MM.1S (cell line): ENCODE data around the gene NBAS.

ENCODE experiments used
- DNase-seq: peaks from one replicate; pipeline ENCODE4 v3.0.0-alpha.2; 2015
- H2AFZ ChIP-seq: fragments of 300-600 bp; sonication (generic); 2 replicates; pipeline ENCODE4 v1.6.0; 2016; ENCODE audit warnings: antibody characterized with exemption, low read length
- H3F3A ChIP-seq: fragments of 300-600 bp; sonication (generic); 2 replicates; pipeline ENCODE4 v1.6.1; 2016; ENCODE audit warnings: mild to moderate bottlenecking, antibody characterized with exemption, low read length, moderate library complexity, mixed read lengths; ENCODE audit not compliant: insufficient read depth
- H3K27ac ChIP-seq: fragments of 300-600 bp; sonication (generic); 2 replicates; pipeline ENCODE4 v1.5.1; 2016; ENCODE audit warnings: mild to moderate bottlenecking, low read length
- H3K27me3 ChIP-seq: fragments of 300-600 bp; sonication (generic); replicated peaks from 2 replicates; pipeline ENCODE4 v1.6.0; 2016; ENCODE audit warnings: low read length; ENCODE audit not compliant: insufficient read depth
- H3K36me3 ChIP-seq: fragments of 300-600 bp; sonication (generic); replicated peaks from 2 replicates; pipeline ENCODE4 v1.6.1; 2016; ENCODE audit warnings: mild to moderate bottlenecking, low read length, mixed read lengths; ENCODE audit not compliant: insufficient read depth
- H3K4me1 ChIP-seq: fragments of 300-600 bp; sonication (generic); 2 replicates; pipeline ENCODE4 v1.6.1; 2016; ENCODE audit warnings: low read length, mixed read lengths
- H3K4me2 ChIP-seq: fragments of 300-600 bp; sonication (generic); 2 replicates; pipeline ENCODE4 v1.6.0; 2016; ENCODE audit warnings: low read depth, low read length
- H3K4me3 ChIP-seq: fragments of 300-600 bp; sonication (generic); 2 replicates; pipeline ENCODE4 v1.5.1; 2016; ENCODE audit warnings: low read length, mixed read lengths
- H3K79me2 ChIP-seq: fragments of 300-600 bp; sonication (generic); 2 replicates; pipeline ENCODE4 v1.6.1; 2016; ENCODE audit warnings: mixed run types, low read length, mixed read lengths
- H3K9ac ChIP-seq: fragments of 300-600 bp; sonication (generic); 2 replicates; pipeline ENCODE4 v1.6.1; 2016; ENCODE audit warnings: low read length, mixed read lengths
- H3K9me2 ChIP-seq: fragments of 300-600 bp; sonication (generic); replicated peaks from 2 replicates; pipeline ENCODE4 v1.6.1; 2016; ENCODE audit warnings: mild to moderate bottlenecking, low read length, mixed read lengths; ENCODE audit not compliant: insufficient read depth
- H3K9me3 ChIP-seq: fragments of 300-600 bp; sonication (generic); replicated peaks from 2 replicates; pipeline ENCODE4 v1.6.1; 2016; ENCODE audit warnings: mild to moderate bottlenecking, low read length, mixed read lengths; ENCODE audit not compliant: insufficient read depth
- H4K20me1 ChIP-seq: fragments of 300-600 bp; sonication (generic); 2 replicates; pipeline ENCODE4 v1.6.1; 2016; ENCODE audit warnings: mild to moderate bottlenecking, low read length, moderate library complexity, mixed read lengths; ENCODE audit not compliant: insufficient read depth
- EZH2 ChIP-seq: fragments of 300-600 bp; sonication (generic); optimal IDR thresholded peaks from 2 replicates; pipeline ENCODE3; 2017; ENCODE audit warnings: low read depth, mild to moderate bottlenecking, antibody characterized with exemption, low read length, mixed read lengths
- EZH2phosphoT487 ChIP-seq: fragments of 300-600 bp; sonication (generic); IDR thresholded peaks from 2 replicates; pipeline ENCODE4 v1.6.1; 2018; ENCODE audit warnings: antibody characterized with exemption, low read length
- TF ChIP-seq, protein P1 (sequence below): fragments of 300-600 bp; sonication (generic); IDR thresholded peaks from 2 replicates; pipeline ENCODE4 v1.5.1; 2016; ENCODE audit warnings: antibody characterized with exemption, low read length, mixed read lengths

Gene NBAS

GRCh38 chr2:15205562-15205961 lies 355.6 kb downstream of the NBAS start:
- no peaks in the 10 kb centered on the region for H3K4me1 ChIP-seq
- H3K4me3 ChIP-seq, result no peak overlapping the region
- no peak overlapping the region for H2AFZ ChIP-seq
- H3K79me2 ChIP-seq, result no peaks in the 10 kb centered on the region
- H3K27ac ChIP-seq, result no peak overlapping the region
- no peaks in the 10 kb centered on the region for H3K27me3 ChIP-seq
- H3K9me2 ChIP-seq, result no peaks in the 10 kb centered on the region
- TF ChIP-seq, protein P1, sequence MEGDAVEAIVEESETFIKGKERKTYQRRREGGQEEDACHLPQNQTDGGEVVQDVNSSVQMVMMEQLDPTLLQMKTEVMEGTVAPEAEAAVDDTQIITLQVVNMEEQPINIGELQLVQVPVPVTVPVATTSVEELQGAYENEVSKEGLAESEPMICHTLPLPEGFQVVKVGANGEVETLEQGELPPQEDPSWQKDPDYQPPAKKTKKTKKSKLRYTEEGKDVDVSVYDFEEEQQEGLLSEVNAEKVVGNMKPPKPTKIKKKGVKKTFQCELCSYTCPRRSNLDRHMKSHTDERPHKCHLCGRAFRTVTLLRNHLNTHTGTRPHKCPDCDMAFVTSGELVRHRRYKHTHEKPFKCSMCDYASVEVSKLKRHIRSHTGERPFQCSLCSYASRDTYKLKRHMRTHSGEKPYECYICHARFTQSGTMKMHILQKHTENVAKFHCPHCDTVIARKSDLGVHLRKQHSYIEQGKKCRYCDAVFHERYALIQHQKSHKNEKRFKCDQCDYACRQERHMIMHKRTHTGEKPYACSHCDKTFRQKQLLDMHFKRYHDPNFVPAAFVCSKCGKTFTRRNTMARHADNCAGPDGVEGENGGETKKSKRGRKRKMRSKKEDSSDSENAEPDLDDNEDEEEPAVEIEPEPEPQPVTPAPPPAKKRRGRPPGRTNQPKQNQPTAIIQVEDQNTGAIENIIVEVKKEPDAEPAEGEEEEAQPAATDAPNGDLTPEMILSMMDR, result no peak
- TF ChIP-seq EZH2phosphoT487, result no peak
- TF ChIP-seq EZH2, result no peak
- no peaks in the 10 kb centered on the region for H4K20me1 ChIP-seq
- H3K9ac ChIP-seq, result no peak overlapping the region
- DNase-seq, result no peak
- no peaks in the 10 kb centered on the region for H3F3A ChIP-seq
- no peaks in the 10 kb centered on the region for H3K9me3 ChIP-seq
- H3K4me2 ChIP-seq, result no peak overlapping the region
- no peaks in the 10 kb centered on the region for H3K36me3 ChIP-seq

DNA sequence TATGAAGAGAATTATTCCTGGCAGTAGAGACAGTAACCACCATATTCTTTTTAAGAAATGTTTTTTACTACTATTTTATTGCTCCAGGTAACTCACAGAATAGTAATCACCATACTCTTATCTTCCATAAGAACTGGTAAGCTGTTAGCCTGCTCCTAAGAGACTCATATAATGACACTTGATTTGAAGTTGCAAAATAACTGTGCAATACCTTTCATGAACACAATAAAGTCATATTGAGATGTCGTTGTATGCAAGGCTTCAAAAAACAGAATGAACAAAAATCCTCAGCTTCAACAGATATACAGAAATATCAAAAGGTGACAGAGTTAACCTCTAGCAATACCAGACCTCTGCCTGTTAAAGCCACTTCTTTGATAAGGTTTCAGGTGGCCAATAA lies 360.1 kb downstream of the NBAS start:
- no peaks in the 10 kb centered on the region for H4K20me1 ChIP-seq
- H3F3A ChIP-seq, result no peaks in the 10 kb centered on the region
- no peak overlapping the region for H2AFZ ChIP-seq
- no peak for DNase-seq
- no peak overlapping the region for H3K4me3 ChIP-seq
- H3K9ac ChIP-seq, result no peak overlapping the region
- H3K27me3 ChIP-seq, result no peaks in the 10 kb centered on the region
- no peak overlapping the region for H3K4me2 ChIP-seq
- TF ChIP-seq, protein P1, result no peak
- TF ChIP-seq EZH2phosphoT487 (no peak), EZH2 (no peak)
- no peaks in the 10 kb centered on the region for H3K9me2 ChIP-seq
- H3K79me2 ChIP-seq, result no peaks in the 10 kb centered on the region
- H3K27ac ChIP-seq, result no peak overlapping the region
- H3K9me3 ChIP-seq, result no peaks in the 10 kb centered on the region
- no peaks in the 10 kb centered on the region for H3K36me3 ChIP-seq
- H3K4me1 ChIP-seq, result no peaks in the 10 kb centered on the region

DNA sequence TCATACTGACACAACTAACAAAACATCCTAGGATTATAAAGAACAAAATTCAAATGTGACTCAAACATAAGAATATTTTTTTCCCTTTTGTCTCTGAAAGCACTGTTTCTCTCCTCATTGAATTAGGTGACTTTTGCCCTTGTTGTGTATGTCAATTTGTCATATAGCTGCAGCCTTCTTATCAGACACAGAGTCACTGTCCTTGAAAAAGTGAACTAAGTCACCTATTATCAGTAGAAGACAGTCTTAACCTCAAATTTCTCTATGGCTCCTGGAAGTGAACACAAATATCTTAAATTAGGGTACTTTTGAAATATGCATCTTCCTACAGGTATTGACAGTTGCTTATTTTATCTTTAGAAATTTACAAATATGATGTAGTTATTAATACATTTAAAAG lies 360.6 kb downstream of the NBAS start:
- H3K4me2 ChIP-seq, result no peak overlapping the region
- no peak overlapping the region for H3K27ac ChIP-seq
- H3K9me3 ChIP-seq, result no peaks in the 10 kb centered on the region
- H3K9ac ChIP-seq, result no peak overlapping the region
- no peaks in the 10 kb centered on the region for H3K4me1 ChIP-seq
- H3K79me2 ChIP-seq, result no peaks in the 10 kb centered on the region
- DNase-seq, result no peak
- no peak overlapping the region for H3K4me3 ChIP-seq
- no peaks in the 10 kb centered on the region for H3K9me2 ChIP-seq
- H2AFZ ChIP-seq, result no peak overlapping the region
- H3K27me3 ChIP-seq, result no peaks in the 10 kb centered on the region
- no peaks in the 10 kb centered on the region for H4K20me1 ChIP-seq
- no peaks in the 10 kb centered on the region for H3K36me3 ChIP-seq
- H3F3A ChIP-seq, result no peaks in the 10 kb centered on the region
- TF ChIP-seq, protein P1, result no peak
- TF ChIP-seq EZH2 (no peak), EZH2phosphoT487 (no peak)
